NOMO-1 (cell line): Measurements from ENCODE around the gene TDRD3.

Source experiments
- DNase-seq, 2 experiments: peaks; one replicate each; lab custom pipeline; 2025; ENCODE audit not compliant: unreplicated experiment in 2 of 2; lab: John Stamatoyannopoulos, UW

The TDRD3 gene

DNA sequence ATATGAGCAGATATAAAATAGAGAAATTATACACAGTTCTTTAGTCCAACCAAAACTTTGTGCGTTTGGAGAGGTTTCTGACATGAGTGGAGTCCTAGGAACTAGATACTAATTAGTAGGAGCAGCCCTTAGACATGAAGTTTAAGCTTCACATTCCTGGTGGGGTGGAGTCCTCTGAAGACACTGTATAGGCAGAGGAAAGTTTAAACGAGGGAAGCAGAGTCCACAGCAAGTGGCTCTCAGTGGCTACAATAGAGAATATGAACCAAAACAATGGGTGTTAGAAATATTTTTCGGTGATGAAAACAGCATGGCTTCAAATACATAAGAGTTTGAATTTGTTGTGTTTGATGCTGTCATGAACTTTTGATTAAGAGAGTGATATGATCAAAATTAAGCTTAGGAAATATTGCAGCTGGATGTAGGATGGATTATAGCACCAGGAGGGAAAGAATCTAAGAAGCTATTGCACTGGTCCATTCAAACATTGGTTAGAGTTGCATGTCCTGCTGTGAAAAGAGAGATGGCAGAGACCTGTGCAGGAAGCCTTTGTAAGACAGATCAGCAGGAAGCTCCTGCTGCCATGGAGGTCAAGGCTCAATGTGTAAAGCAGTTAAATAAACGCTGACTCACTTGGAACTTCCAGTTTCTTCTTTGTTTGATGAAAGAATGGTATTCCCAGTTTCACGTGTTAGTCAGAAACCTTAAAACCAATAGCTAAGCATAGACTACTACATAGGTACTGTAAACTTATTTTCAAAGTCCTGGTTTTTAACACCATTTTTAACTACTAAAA, 175.2 kb downstream of the TDRD3 start:
- DNase-seq = no peak

DNA sequence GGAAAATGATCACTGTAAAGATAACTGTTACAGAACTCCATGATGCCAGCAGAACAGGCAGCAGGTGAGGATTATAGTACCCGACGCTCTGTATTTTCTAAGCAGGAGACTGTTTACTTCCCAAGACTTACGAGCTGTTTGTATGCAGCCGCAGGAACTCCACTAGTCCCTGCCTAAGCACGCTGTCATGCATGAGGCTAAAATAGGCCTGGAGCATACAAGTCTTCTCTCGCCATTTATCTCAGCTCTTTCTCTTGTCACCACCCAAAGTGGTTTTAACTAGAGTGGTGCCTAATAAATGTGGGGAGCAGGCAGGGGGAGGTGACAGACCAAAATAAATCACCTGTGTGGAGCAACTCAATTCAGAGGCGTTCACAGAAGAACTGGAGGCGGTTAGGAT, 175.8 kb downstream of the TDRD3 start:
- no peak for DNase-seq

DNA sequence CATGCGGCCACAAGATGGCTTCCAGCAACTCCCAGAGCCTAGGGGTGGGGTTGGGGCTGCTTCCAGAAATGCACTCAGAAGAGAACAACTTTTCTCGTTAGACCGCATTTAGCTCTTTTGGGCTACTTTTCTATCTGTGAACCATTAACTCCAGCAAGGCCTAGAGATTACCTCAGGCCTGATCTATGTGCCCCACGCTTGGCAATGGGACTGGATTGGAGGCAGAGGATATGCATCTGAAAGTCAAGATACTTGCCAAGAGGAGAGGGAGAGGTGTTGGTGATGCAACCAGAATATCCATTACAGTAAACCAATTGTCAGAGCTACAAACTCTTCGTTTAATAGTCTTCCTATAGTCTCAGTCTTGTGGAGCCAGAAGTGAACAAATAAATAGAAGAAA, 177.7 kb downstream of the TDRD3 start:
- no peak for DNase-seq

DNA sequence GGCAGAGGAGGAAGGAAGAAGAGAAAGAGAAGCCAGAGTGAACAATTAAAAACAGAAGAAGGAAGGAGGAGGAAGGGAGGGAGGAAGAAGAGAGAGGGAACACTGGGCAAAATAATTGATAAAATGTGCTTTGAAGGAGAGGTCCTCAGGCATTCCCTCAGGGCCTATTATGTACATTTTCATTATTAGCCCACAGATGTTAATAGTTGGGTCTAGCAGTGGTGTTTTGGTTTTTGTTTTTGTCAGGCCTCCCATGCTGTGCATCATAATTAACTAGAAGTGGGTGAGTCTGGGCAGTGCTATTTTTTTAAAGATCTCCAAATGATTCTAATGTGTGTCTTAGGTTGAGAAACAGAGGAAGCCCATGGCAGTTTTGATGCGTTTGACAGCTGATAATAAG, 178.1 kb downstream of the TDRD3 start:
- DNase-seq = no peak

DNA sequence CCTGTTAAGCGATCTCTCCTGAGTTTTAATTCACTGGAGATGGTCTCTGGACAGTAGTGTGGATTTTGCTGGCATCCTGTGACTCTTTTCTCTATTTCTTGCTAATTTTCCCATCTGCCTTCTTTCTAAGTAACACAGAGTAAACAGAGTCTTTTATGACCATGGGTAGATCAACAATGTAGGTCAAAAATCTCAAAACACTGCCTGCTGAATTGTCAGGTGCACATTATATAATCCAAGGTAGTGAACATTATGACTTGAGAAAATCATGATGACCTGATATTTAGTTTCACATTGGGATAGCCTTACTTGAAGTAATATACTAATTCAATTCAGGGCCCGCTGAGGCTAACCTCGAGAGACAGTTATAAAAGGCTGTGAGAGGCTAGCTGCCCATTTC, 180.7 kb downstream of the TDRD3 start:
- DNase-seq = no peak

DNA sequence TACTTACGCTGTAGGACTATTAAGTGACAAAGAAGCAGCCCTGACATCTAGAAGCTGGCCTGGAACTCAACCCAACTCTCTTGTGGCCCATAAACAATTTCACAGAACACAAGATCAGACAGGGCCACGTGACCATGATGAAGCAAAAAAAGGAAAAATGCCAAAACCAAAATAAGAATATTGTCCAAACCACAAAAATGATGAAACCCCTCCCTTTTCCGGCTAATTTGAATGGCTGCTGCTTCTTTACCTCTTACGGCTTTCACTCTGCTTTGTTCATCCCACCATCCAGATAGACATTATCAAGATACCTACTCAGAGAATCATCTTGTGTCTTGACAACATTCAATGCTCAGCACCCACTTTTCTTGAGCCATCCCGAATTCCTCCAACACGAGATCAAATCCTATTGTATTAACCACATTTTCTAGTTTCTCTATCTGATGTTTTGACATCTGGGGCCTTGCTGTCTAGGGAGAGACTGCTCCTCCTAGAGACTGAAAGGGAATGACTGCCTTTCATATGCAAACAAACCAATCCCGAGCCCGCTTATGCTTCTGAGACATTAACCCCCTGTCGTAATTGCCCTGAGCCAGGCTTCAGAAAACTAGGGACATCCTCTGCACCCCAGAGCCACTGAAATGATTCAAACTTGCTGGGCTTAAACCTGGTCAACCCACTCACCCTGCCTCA, 186.3 kb downstream of the TDRD3 start:
- peak in 1 of 2 experiments; percentile 40 for DNase-seq

DNA sequence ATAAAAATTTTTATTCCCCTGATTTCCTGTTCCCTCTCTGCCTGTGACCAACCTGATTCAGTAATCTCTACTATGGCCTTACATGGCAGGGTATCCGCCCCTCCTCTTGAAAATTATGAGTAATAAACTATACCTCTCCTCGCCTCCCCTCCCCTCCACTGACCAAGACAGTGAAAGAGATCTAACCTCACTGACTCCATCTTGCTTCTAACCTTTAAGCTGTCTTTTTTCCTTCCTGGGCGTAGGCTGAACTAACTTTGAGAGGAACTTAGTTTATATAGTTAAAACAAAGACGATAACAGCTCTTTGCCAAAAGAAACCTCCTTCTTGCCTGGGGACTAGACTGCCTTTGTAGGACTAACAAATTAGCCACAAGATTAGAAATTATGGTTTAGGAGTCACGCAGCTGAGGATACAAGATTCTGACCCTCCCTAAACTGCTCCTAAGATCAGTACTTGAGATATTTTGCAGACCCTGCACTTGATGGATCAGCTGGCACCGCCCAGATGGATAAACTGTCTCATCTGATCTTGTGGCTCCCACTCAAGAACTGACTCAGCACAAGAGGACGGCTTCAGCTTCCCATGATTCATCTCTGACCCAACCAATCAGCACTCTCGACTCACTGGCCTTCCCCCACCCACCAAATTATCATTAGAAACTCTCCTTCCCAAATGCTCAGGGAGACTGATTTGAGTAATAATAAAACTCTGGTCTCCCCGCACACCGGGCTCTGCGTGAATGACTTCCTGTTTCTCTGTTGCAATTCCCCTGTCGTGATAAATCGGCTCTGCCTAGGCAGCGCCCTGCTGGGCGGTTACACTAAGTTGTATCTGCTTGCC, 187.1 kb downstream of the TDRD3 start:
- DNase-seq = no peak

DNA sequence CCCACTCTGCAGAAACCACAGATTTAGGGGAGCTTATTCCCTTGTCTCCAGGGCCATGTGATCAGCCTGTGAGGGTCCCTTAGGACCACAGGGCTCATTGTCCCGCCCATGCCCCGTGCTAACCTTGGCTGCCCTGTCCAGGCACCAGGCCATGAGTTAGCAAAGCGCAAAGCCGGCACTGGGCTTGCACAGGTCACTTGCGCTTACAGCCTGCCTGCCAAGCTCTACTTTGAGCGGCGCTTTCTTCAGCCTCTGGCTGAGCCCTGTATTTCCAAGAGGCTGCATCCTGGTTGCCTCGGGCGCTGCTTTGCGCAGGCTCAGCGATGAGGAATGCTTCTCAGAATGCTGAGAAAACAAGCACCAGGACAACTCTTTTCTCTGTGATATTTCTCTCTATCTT, 188.0 kb downstream of the TDRD3 start:
- DNase-seq = no peak

DNA sequence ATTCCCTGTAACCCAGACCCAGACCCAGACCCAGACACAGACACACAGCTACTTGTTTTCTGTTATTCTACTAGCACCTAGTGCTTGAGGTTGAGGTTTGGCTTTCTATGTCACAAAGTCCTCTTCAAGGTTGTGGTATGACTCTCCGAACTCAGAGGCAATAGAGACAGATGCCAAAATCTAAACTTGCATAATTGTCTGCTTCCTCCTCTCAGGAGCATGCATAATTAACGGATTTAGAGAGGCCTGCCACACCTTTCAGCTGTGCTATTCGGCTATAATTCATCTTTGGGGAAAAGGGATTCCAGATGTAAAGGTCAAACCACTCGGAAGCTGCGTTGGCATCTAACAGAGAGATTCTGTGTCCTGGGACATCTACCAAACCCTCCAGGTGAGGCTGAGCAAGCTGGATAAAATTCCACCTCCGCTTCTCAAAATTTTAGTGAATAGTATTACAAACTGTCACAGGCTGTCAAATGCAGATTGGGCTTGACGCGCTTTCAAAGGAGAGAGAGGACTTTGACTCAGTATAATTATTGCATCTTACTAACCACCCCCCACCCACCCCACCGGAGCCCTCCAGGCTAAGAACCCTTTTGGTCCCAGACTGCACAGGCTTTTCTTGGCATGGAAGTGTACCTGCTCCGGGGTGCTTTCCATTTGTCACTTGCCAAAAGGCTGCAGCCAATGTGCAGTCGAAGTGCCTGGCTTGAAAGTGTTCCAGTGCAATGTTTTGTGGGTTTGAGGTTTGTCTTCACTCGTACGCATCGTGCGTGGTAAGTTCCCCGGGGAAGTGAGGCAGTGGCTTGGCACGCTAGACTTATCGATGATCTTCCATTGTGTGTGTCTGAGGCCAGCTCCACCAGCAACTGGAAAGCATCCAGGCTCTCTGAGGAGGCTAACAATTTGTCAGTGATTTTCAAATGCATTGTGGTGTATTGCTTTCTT, 194.1 kb downstream of the TDRD3 start:
- DNase-seq = no peak

DNA sequence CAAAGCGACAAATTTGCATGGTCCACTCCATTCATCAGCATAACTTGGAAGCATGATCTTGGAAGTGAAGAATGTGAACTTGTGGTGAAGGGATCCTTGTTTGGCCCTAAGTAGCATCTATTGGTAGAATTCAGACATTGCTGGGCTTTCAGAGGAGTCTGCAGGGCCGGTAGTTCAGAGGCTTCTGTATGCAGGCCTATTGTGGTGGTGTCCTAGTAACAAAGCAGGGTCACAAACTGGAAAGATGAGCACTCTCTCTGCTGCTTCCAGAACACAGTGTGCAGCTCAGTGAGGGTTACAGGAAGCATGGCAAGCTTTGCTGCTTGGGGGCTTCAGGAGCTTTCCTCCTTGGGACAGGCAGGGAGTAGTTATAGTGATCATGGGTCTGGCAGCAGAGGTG, 206.0 kb downstream of the TDRD3 start:
- DNase-seq = no peak

DNA sequence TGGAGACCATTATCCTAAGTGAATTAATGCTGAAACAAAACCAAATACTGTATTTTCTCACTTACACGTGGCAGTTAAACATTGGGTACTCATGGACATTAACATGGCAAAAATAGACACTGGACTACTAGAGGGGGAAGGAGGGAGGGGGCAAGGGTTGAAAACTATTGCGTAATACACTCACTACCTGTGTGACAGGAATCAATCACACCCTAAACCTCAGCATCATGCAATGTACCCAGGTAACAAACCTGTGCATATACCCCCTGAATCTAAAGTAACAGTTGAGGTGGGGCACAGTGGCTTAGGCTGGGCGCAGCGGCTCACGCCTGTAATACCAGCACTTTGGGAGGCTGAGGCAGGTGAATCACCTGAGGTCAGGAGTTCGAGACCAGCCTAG, 207.0 kb downstream of the TDRD3 start:
- no peak for DNase-seq

DNA sequence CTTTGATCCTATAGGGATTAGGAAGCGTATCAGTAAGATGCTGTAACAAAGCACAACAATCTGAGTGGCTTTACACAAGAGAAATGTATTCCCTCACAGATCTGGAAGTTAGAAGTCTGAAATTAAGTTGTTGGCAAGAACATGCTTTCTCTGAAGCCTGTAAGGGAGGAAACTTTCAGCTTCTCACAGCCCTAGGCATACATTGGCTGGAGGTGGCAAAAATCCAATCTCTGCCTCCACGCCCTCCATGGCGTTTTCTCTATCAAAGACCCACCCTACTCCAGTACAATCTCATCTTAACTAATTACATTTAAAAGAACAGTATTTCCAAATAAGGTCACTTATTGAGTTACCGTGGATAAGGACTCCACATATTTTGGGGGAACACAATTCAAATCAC, 211.9 kb downstream of the TDRD3 start:
- no peak for DNase-seq

DNA sequence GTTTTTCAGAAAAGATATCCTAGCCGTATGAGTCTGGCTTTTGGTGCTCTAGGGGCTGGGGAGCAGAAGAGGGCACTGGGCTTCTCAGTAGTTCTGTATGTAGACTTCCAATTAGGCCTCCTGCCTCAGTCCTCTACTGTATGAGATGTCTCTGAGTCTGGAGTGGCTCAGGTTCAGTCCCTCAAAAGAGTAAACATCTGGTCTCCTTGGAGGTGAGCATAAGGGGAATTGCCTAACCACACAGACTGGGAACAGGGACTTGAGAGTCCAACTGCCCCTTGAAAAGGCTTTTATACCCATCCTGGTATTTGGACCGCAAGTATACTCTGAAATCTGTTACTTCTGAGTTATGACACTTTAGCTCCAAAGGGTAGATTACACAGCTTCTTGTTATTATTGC, 214.5 kb downstream of the TDRD3 start:
- no peak for DNase-seq

DNA sequence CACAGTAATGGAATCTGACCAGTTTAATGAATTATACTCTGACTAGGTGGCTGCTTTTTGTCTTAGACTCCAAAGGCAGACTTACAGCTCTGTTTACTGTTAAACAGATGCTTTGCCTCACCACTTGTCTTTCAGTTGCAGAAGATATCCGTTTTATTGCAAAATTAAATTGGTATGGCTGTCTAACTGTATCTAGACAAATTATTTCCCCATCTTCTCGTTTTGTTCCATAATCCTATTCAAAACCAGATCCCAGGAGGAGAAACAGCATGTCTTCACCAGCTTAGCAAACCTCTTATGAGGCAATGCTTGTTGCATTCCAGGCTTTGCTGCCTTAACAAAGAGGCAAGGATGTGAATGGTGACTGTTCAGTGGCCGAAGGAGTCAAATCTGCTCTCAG, 215.6 kb downstream of the TDRD3 start:
- DNase-seq = no peak

DNA sequence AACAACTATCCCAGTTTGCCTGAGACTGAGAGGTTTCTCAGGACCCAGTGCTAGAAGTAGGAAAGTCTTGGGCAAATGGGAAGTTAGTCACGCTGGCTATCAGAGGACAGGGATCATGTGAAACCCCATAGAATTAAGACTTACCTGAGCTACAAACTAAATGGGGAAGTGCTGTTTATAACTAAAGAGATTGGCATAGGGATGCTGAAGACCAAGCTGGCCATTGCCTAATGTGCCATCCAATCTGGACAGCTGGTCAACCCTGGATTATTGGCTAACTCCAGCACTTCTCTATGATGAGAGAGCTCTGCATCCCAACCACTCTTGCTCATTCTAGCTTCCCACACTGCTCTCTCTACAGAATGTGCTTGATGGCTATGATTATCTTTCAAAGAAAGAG, 216.1 kb downstream of the TDRD3 start:
- DNase-seq = no peak

DNA sequence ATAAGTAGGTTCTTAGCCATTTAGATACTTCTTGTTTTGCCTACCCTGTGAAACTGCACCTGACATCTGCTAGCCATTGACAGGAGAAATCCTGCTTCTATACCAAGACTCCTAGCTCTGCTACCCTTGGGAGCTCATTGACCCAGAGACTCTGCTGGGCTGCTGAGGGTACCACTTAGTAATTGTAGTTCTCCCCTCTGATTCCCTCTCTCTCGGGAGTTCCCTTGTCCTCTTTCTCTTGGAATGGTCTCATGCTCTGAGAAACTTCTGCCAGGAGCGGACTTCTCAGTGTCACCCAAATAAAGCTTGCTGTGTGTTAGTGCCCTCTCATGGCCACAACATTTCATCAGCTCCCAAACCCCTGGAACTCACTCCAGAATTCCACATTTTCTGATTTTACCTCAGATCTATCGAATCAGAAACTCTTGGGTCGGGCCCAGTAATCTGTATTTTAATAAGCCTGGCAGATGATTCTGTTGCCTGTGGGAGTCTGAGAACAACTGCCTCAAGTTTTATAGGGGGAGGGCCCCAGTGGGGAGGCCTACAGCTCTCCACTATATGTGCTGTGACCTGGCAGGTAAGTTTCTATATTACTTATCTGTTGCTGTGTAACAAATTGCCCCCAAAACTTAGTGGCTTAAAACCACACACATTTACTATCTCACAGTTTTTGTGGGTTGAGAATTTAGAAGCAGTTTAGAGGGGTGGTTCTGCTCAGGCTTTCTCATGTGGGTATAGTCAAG, 221.1 kb downstream of the TDRD3 start:
- DNase-seq = no peak

DNA sequence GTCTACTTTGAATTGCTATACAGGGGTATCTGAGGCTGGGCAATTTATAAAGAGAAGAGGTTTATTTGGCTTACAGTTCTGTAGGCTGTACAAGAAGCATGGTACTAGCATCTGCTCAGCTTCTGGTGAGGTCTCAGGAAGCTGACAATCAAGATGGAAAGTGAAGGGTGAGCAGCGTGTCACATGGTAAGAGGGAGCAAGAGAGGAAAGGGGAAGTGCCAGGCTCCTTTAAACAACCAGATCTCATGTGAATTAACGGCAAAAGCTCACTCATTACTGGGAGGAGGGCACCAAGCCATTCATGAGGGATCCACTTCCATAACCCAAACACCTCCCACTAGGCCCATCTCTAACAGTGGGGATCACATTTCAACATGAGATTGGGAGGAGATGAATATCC, 222.4 kb downstream of the TDRD3 start:
- no peak for DNase-seq

DNA sequence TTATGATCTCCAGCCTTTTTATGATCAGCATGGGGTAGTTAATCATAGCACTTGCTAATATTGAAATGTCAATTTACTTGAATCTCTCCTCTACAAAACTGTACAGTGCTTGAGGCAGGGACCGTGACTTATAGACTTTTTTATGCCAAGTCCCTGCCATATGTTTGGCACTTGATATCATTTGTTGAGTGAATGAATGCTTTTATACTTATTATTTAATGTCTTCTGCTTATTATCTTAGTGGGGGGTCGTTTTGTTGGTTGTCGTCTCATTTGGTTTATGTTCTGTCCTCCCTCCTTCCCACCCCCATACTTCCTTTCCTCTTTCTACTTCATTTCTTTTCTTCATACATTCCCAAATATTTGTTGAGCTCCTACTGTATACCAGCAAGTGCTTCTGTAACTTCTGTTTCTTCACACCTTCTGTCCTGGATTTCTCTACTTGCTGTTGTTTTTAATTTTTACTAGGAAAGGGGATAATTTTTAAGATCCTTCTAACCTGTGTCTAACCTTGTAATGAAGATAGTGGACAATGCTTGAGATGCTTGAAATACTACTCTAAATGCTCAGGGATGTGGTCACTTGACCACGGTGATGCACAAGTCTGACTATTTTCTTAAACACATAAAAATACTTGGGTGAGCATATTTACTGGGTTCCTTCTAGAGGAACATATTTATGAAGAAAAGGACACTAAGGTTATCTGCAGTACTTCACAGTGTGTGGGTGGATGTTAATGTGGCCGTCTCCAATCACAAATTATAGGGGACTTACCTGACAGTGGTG, 223.8 kb downstream of the TDRD3 start:
- DNase-seq = no peak

DNA sequence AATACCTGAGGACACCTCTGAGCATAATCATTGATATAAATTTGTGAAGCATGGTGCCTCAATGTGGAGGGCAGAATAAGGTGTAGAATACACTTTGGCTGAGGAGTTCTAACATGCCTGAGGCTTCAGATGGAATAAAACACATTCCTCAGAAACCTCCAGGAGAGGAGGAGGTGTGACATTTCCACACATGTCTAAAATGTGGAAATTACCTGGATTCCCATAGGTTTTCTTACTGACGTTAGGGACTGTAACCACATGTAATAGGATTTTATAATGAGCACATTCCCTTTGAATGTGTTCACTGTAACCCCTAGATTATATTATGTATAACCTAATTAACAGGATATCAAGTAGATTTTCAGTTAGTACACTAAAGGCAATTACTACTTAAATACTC, 226.1 kb downstream of the TDRD3 start:
- no peak for DNase-seq
